Measurements from ENCODE around the gene FOXP4. TPM values are rescaled to one million over a fixed set of nuclear protein-coding genes. Genes with fewer than 3 reads are reported as not detected.

FOXP4 gene
- total and polyA plus RNA-seq, 9 donors: 2.3 to 37.4 (median 15.5) TPM

GRCh38 chr6:41561931-41562911 is 16.0 kb downstream of the FOXP4 start:
- H3K9me3 ChIP-seq: no peaks in the 10 kb centered on the region
- DNase-seq: no peak
- H3K4me1 ChIP-seq (ENCODE audit: insufficient read depth): peaks cover 5% of the 10 kb centered on the region
- H3K4me3 ChIP-seq: no peak overlapping the region
- TF ChIP-seq, protein P1, sequence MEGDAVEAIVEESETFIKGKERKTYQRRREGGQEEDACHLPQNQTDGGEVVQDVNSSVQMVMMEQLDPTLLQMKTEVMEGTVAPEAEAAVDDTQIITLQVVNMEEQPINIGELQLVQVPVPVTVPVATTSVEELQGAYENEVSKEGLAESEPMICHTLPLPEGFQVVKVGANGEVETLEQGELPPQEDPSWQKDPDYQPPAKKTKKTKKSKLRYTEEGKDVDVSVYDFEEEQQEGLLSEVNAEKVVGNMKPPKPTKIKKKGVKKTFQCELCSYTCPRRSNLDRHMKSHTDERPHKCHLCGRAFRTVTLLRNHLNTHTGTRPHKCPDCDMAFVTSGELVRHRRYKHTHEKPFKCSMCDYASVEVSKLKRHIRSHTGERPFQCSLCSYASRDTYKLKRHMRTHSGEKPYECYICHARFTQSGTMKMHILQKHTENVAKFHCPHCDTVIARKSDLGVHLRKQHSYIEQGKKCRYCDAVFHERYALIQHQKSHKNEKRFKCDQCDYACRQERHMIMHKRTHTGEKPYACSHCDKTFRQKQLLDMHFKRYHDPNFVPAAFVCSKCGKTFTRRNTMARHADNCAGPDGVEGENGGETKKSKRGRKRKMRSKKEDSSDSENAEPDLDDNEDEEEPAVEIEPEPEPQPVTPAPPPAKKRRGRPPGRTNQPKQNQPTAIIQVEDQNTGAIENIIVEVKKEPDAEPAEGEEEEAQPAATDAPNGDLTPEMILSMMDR (IDR thresholded peaks at IDR 0.05): no peak
- TF ChIP-seq POLR2A (IDR thresholded peaks at IDR 0.05): no peak
- no peak for TF ChIP-seq EP300 (IDR thresholded peaks at IDR 0.05)
- no peaks in the 10 kb centered on the region for H3K36me3 ChIP-seq
- H3K27ac ChIP-seq: no peak overlapping the region
- intact Hi-C loops (cut with DNase I): no loop called here
- 96 to 98% (median 97%) methylated on average over 10 of the region's 10 CpGs for WGBS, 3 donors
- H3K27me3 ChIP-seq: no peaks in the 10 kb centered on the region

- DNase-seq: no peak
- Histone ChIP-seq H3K9me3 (no peaks in the 10 kb centered on the region), H3K4me1 (ENCODE audit: insufficient read depth) (peaks cover 5% of the 10 kb centered on the region), H3K27ac (no peak overlapping the region), H3K4me3 (no peak overlapping the region), H3K36me3 (no peaks in the 10 kb centered on the region), H3K27me3 (no peaks in the 10 kb centered on the region)
- 80 to 85% (median 83%) methylated on average over 8 of the region's 8 CpGs for WGBS, 3 donors
- intact Hi-C loops (cut with DNase I): no loop called here
- no peak for TF ChIP-seq POLR2A (IDR thresholded peaks at IDR 0.05)
- TF ChIP-seq, protein P1 (IDR thresholded peaks at IDR 0.05): no peak
- TF ChIP-seq EP300 (IDR thresholded peaks at IDR 0.05): no peak
Measured at GRCh38 chr6:41563060-41563776, 17.0 kb downstream of the FOXP4 start.

DNA sequence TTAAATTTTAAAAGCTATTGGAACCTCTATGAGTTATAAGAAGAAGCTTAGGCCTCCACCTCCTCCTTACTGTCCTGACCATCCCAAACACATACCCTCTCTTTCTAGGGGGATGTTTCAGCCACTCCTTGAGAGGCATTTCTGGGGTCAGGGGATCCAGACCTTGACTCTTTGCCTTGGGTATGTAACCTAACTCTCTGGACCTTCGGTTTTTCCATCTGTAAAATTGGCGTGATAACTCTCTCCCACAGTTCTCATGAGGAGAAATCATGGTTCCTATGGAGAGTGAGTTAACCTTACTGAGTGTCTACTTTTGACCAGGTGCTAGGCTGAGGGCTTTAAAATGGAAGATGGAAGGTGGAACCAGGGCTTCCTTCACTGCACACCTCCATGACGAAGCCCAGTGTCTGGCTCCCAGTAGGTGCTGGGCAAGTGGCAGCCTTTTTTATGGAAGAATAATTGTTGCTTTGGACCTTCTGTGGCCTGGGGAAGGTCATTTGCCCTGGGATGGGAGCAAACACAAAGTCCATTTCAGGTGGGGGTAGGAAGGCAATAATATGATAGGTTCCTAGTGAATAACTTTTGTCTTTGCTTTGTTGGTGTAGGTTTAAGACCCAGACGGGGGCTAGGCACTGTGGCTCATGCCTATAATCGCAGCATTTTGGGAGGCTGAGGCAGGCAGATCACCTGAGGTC is 18.4 kb downstream of the FOXP4 start:
- DNase-seq: no peak
- Histone ChIP-seq H3K27ac (no peak overlapping the region), H3K4me3 (no peak overlapping the region), H3K4me1 (ENCODE audit: insufficient read depth) (peaks cover 5% of the 10 kb centered on the region), H3K27me3 (no peaks in the 10 kb centered on the region), H3K9me3 (no peaks in the 10 kb centered on the region), H3K36me3 (no peaks in the 10 kb centered on the region)
- WGBS, 3 donors: 94 to 98% (median 95%) methylated on average over 5 of the region's 5 CpGs
- intact Hi-C loops (cut with DNase I): no loop called here
- TF ChIP-seq, protein P1 (IDR thresholded peaks at IDR 0.05): no peak

DNA sequence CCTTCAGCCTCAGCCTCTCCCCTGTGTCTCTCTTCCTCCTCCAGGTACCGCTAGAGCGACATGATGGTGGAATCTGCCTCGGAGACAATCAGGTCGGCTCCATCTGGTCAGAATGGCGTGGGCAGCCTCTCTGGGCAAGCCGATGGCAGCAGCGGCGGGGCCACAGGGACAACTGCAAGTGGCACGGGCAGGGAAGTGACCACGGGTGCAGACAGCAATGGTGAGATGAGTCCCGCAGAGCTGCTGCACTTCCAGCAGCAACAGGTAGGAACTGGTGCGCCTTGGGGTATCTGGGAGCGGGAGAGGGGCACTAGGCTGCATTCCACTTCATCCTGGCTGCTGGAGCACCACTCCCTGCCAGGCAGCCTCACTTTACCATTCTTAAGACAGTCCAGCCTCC is 19.5 kb downstream of the FOXP4 start:
- no peak for DNase-seq
- intact Hi-C loops (cut with DNase I): no loop called here
- Histone ChIP-seq H3K27me3 (no peaks in the 10 kb centered on the region), H3K36me3 (no peaks in the 10 kb centered on the region), H3K4me3 (no peak overlapping the region), H3K9me3 (no peaks in the 10 kb centered on the region), H3K4me1 (ENCODE audit: insufficient read depth) (no peaks in the 10 kb centered on the region), H3K27ac (no peak overlapping the region)
- 93 to 96% (median 96%) methylated on average over 13 of the region's 13 CpGs for WGBS, 3 donors
- TF ChIP-seq, protein P1 (IDR thresholded peaks at IDR 0.05): no peak
- TF ChIP-seq EP300 (IDR thresholded peaks at IDR 0.05): no peak
- TF ChIP-seq POLR2A (IDR thresholded peaks at IDR 0.05): no peak
